Measurements from ENCODE around the gene COMT. TPM values are rescaled to one million over a fixed set of nuclear protein-coding genes. Genes with fewer than 3 reads are reported as not detected.
"Not testable (repeated sequence)": the region's sequence is repeated elsewhere in the genome, so short reads cannot be mapped to it uniquely, and the experiment has no call there.

The COMT gene
- total and polyA plus RNA-seq, 2 experiments from 2014 or later, result 490 to 508 TPM

- Histone ChIP-seq H3K4me2 (ENCODE audit: unreplicated experiment) (no peak overlapping the region), H3K9me3 (ENCODE audit: low read depth) (no peaks in the 10 kb centered on the region), H3K36me3 (ENCODE audit: low read depth) (no peaks in the 10 kb centered on the region; the same call in 1 of the 2 replicates), H3K4me1 (ENCODE audit: insufficient read depth) (no peaks in the 10 kb centered on the region), H3K27ac (no peak overlapping the region), H4K20me1 (ENCODE audit: insufficient read depth) (no peaks in the 10 kb centered on the region), H3K27me3 (replicated peaks; ENCODE audit: insufficient read depth) (no peaks in the 10 kb centered on the region), H2AFZ (no peak overlapping the region), H3K4me3 (no peak overlapping the region), H3F3A (ENCODE audit: insufficient read depth) (no peaks in the 10 kb centered on the region), H3K9me2 (ENCODE audit: insufficient read depth) (no peaks in the 10 kb centered on the region), H3K9ac (no peak overlapping the region), H3K79me2 (ENCODE audit: insufficient read depth) (no peaks in the 10 kb centered on the region)
- in situ Hi-C loops (cut with MboI), result no loop called here
- no peak for DNase-seq
- no peak for TF ChIP-seq EZH2 (IDR thresholded peaks at IDR 0.05; ENCODE audit: insufficient read depth, poor library complexity, severe bottlenecking)
- no peak for TF ChIP-seq EZH2phosphoT487 (IDR thresholded peaks at IDR 0.05; ENCODE audit: insufficient read depth, low read depth)
- WGBS, 2 experiments (ENCODE audit: low coverage in 1 of 2, low lambda C conversion rate in 2 of 2, missing lambda C conversion rate in 2 of 2), result 88 to 89% methylated on average over 22 of the region's 22 CpGs
Observed at GRCh38 chr22:19905347-19906276, 36.0 kb upstream of the COMT start.

GRCh38 chr22:19906864-19907263, 34.7 kb upstream of the COMT start:
- H4K20me1 ChIP-seq (ENCODE audit: insufficient read depth); H3K79me2 ChIP-seq (ENCODE audit: insufficient read depth); H3K4me2 ChIP-seq (ENCODE audit: unreplicated experiment); H3K9me2 ChIP-seq (ENCODE audit: insufficient read depth); H3K9ac ChIP-seq; H3K9me3 ChIP-seq (ENCODE audit: low read depth); DNase-seq; H3K27ac ChIP-seq; H3K27me3 ChIP-seq (replicated peaks; ENCODE audit: insufficient read depth); H2AFZ ChIP-seq; H3K36me3 ChIP-seq (ENCODE audit: low read depth); H3F3A ChIP-seq (ENCODE audit: insufficient read depth); in situ Hi-C loops (cut with MboI); H3K4me1 ChIP-seq (ENCODE audit: insufficient read depth); H3K4me3 ChIP-seq: not testable (repeated sequence)
- WGBS, 2 experiments (ENCODE audit: low coverage in 1 of 2, low lambda C conversion rate in 2 of 2, missing lambda C conversion rate in 2 of 2), result 95% methylated on average over 7 to 25 of the region's 25 CpGs

DNA sequence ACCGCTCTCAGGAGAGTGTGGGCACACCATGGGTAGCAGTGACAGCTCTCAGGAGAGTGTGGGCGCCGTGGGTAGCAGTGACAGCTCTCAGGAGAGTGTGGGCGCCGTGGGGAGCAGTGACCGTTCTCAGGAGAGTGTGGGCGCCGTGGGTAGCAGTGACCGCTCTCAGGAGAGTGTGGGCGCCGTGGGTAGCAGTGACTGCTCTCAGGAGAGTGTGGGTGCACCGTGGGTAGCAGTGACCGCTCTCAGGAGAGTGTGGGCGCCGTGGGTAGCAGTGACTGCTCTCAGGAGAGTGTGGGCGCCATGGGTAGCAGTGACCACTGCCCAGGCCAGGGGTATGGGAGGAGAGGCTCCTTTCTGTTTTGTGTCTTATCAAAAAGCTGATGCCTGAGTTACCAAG, 33.7 kb upstream of the COMT start:
- WGBS, 2 experiments (ENCODE audit: low coverage in 1 of 2, low lambda C conversion rate in 2 of 2, missing lambda C conversion rate in 2 of 2), result 92 to 100% methylated on average over 4 to 16 of the region's 16 CpGs
- DNase-seq; H3K79me2 ChIP-seq (ENCODE audit: insufficient read depth); H3K36me3 ChIP-seq (ENCODE audit: low read depth); H4K20me1 ChIP-seq (ENCODE audit: insufficient read depth); H3K4me3 ChIP-seq; H2AFZ ChIP-seq; H3K27me3 ChIP-seq (replicated peaks; ENCODE audit: insufficient read depth); H3K4me2 ChIP-seq (ENCODE audit: unreplicated experiment); H3K27ac ChIP-seq; in situ Hi-C loops (cut with MboI); H3K4me1 ChIP-seq (ENCODE audit: insufficient read depth); H3K9me2 ChIP-seq (ENCODE audit: insufficient read depth); H3K9me3 ChIP-seq (ENCODE audit: low read depth); H3K9ac ChIP-seq; H3F3A ChIP-seq (ENCODE audit: insufficient read depth): not testable (repeated sequence)

GRCh38 chr22:19909350-19910179, 32.0 kb upstream of the COMT start:
- H3K79me2 ChIP-seq (ENCODE audit: insufficient read depth), result no peaks in the 10 kb centered on the region
- H3K27me3 ChIP-seq (replicated peaks; ENCODE audit: insufficient read depth), result no peaks in the 10 kb centered on the region
- no peaks in the 10 kb centered on the region for H3F3A ChIP-seq (ENCODE audit: insufficient read depth)
- TF ChIP-seq EZH2 (IDR thresholded peaks at IDR 0.05; ENCODE audit: insufficient read depth, poor library complexity, severe bottlenecking) (no peak), EZH2phosphoT487 (IDR thresholded peaks at IDR 0.05; ENCODE audit: insufficient read depth, low read depth) (no peak)
- no peaks in the 10 kb centered on the region for H4K20me1 ChIP-seq (ENCODE audit: insufficient read depth)
- H3K4me2 ChIP-seq (ENCODE audit: unreplicated experiment), result no peak overlapping the region
- H3K9ac ChIP-seq, result no peak overlapping the region
- DNase-seq, result peak; percentile 82
- in situ Hi-C loops (cut with MboI), result no loop called here
- H3K9me3 ChIP-seq (ENCODE audit: low read depth), result no peaks in the 10 kb centered on the region
- H3K4me1 ChIP-seq (ENCODE audit: insufficient read depth), result no peaks in the 10 kb centered on the region
- 20 to 35% methylated on average over 5 to 6 of the region's 6 CpGs for WGBS, 2 experiments (ENCODE audit: low coverage in 1 of 2, low lambda C conversion rate in 2 of 2, missing lambda C conversion rate in 2 of 2)
- no peak overlapping the region for H2AFZ ChIP-seq
- peaks cover 7% of the 10 kb centered on the region; the same call in 1 of the 2 replicates for H3K36me3 ChIP-seq (ENCODE audit: low read depth)
- no peak overlapping the region for H3K27ac ChIP-seq
- no peaks in the 10 kb centered on the region for H3K9me2 ChIP-seq (ENCODE audit: insufficient read depth)
- no peak overlapping the region for H3K4me3 ChIP-seq
